Stimulated activated naive CD4-positive, alpha-beta T cell treated with Interleukin-2 at 50 U/mL for 16 hours (primary cell): Measurements from ENCODE around the gene TCEA3.

Experiments used
- DNase-seq: peaks from one replicate; lab custom pipeline; 2025; lab: John Stamatoyannopoulos, UW

Gene TCEA3

DNA sequence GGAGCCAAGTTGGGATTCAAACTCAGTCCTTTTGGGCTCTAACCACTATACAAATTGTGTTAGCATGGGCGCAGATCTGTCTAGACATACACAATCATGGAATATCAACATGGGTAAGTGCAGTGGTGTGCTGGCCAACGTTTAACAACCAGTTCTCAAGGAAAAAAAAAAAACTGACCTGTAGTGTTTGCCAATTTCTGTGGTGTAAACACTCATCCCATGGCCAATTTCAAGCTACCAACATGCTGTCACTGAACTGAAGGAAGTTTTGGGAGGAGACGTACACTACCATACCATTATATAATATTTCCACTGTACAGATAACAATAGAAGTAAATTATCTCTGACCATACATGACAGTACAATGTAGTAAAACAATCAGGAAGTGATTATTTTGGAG lies 3.2 kb downstream of the TCEA3 start:
- DNase-seq = no peak

DNA sequence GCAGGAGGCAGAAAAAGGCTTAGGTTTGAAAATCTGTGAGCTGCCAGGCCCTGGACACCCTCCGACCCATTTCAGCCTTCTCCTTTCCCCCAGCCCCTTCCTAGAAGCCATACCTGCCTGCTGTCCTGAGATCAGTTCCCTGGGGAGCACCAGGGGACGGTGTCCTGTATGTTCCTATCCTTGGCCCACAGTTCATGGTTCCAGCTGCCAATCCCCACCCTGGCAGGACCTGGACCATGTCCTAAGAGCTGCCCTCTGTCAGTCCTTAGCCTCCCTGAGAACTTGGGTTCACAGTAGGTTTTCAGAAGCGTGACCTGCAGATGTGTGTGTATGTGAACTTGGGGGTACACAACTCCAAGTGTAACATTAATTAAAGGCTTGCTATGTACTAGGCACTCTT lies 3.8 kb downstream of the TCEA3 start:
- no peak for DNase-seq

- DNase-seq = no peak
Measured at GRCh38 chr1:23419180-23419579, 5.4 kb downstream of the TCEA3 start.

- no peak for DNase-seq
Measured at GRCh38 chr1:23417570-23417969, 7.0 kb downstream of the TCEA3 start.

GRCh38 chr1:23416964-23417363 lies 7.6 kb downstream of the TCEA3 start:
- DNase-seq = no peak

DNA sequence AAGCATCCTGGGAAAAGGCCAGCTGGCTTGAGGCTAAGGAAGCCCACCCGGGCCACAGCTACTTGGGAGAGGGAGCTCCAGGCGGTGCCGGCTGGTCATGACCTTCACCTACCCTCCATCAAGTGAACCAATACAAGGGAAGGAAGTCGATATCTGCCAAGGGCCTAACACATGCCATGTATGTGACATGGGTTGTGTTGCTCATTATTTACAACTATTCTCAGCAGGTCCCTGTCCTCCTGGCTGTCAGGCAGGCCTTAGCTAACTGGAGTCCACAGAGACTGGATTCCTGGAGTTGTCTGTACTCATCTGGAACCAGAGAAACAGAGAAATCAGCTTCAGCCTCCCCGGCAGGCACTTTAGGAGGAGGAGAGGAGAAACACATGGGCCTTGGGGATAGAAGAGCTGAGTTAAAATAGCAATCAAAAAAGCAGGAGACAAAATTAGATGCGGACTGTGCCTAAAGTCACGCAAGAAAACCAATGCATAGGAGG lies 15.7 kb downstream of the TCEA3 start:
- DNase-seq = no peak

DNA sequence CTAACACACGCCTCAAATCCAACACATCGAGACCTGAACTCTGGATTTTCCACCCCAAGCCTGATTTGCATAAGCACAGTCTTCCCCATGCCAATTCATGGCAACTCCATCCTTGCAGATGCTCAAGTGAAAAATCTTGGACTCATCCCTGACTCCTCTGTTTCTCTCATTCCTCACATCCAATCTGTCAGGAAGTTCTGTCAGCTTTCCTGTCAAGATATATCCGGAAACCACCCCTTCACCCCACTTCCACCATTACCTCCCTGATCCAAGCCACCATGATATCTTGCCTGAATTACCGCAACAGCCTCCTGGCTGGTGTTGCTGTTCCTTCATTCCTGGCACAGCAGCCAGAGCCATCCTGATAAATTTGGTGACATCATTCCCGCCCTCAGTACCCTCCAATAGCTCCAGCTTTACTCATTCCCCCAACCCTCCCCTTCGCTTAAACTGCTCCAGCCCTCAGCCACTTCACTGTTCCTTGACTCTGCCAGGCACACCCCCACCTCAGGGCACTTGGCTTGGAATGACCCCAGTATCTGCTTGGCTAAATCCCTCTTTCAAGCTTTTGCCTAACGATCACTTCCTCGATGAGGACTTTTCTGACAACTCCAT lies 17.4 kb downstream of the TCEA3 start:
- no peak for DNase-seq

DNA sequence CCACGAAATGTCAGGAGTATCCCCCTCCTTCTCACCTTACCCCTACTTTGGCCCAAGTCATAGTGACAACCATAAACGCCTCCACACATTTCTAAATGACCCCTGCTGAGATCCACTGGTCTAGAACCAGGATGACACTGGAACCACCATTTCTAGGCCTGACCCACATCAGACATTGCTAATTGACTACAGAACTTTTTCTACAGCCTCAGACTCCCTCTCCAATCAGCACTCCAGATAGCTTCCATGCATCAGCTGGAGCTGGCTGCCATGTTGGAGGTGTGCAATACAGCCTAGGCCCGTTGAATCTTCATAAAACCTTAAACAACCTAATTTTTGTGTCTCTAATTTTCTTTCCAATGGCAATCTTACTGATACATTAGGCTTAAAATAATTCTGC lies 18.6 kb downstream of the TCEA3 start:
- DNase-seq = no peak

GRCh38 chr1:23403735-23404486 lies 20.6 kb downstream of the TCEA3 start:
- peak; percentile 80 for DNase-seq

DNA sequence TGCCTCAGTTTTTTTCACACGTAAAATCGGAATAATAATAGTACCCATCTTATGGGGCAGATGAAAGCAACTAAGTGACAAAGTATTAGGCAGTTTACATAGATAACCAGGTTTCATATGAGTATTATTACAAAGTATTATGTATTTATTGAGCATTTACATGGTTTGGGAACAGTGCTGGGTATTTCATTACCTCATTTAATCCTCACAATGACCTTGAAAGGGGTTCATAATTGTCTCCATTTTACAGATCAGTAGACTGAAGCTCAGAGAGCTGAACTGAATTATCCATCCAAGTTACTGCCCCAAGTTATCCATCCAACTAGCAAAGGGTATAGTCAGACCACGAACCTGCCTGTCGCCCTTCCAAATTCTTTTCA lies 21.2 kb downstream of the TCEA3 start:
- no peak for DNase-seq

GRCh38 chr1:23403038-23403336 lies 21.6 kb downstream of the TCEA3 start:
- DNase-seq = no peak

DNA sequence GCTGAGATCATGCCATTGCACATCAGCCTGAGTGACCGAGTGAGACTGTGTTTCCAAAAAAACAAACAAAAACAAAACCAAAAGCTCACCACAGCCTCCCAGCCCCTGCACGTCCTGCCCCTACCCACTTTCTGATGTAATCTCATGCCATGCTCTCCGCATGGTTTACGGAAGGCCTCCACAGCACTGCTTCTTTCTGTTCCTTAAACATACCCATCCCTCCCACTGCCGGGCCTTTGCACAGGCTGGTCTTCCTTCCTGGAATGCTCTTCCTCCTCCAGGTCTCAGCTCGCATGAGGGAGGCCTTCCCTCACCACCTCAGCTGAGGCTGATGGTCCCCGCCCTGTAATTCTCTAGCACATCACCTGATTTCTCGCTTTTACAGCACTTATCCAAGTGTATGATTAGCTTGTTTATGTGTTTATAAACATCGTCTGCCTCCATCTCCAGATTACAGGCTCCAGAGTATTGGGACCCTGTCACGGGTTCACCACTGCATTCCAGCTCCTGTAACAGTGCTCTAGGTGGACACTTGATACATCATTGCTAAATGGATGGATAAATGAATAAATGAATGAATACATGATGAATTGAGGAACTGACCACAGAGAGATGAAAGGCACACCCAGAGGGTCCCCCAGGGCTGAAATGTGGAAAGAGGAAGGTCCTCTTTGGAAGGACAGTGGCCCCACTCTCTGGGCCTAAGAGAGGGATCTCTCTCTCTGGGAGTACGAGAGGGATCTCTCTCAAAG lies 22.1 kb downstream of the TCEA3 start:
- no peak for DNase-seq

DNA sequence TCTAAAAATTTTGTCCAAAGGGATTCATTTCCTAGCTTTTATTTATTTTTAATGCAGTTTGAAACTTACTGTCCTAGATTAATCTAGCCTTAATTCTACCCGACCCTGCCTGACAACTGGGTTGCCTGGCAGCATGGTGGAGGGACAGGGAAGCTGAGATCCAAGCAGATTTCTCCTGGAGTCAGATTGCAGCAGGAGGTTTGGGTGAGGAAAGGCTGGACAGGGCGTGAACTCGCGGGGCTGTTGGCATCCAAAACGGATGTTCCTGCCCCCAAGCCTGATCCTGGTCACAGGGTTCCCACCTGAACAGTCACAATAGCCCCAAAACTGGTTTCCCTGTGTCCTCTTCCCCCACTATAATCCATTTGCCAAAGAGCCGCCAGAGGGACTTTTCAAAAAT lies 23.2 kb downstream of the TCEA3 start:
- DNase-seq = no peak

- DNase-seq = no peak
Measured at GRCh38 chr1:23400324-23401114, 24.0 kb downstream of the TCEA3 start.

DNA sequence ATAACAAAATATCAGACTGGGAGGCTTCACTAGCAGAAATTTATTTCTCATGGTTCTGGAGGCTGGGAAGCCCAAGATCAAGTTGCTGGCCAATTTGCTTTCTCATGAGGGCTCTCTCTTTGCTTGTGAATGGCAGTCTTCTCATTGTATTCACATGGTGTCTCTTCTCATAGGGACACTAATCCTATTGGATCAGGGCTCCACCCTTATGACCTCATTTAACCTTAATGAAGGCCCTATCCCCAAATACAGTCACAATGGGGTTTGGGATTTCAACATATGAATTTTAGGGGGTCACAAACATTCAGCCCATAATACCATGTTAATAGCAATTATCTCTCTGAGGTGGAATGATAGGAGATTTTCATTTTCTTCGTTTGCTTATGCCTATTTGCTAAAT lies 25.3 kb downstream of the TCEA3 start:
- DNase-seq = no peak

GRCh38 chr1:23397908-23398307 lies 26.6 kb downstream of the TCEA3 start:
- no peak for DNase-seq

DNA sequence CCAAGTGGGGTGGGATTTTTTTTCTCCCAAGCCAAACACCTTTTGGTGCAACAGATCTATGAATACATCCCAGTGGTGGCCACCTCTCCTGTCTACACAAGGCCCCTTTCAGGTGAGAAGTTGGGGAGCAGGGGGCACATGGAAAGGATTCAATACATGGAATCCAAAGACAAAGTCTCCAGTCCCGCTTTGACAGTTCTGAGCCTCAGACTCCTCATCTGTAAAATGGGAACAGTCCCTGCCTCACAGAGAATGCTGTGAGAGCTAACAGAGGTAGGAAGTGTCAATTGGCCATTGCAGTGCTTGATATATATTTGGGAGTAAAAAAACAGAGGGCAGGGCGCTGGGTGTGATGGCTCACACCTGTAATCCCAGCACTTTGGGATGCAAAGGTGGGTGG lies 28.2 kb downstream of the TCEA3 start:
- no peak for DNase-seq

GRCh38 chr1:23395849-23396248 lies 28.7 kb downstream of the TCEA3 start:
- no peak for DNase-seq

GRCh38 chr1:23395154-23395724 lies 29.3 kb downstream of the TCEA3 start:
- no peak for DNase-seq

DNA sequence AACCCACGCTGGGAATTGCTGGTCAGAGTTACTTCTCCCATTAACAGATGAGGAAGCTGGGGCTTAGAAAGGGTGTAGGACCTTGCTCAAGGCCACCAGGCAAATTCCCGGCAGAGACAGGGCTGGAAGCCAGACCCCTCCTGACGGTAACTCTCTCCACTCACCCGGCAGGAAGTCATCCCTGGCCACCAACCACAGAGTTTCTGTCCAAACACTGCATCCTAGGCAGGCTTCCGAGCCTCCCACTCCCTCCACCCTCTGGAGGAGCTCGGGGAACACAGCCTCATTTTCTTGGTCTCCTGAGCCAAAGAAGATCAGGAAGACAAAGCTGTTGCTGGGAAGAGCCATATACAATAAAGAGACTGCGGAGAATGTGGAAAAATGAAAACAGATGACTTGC lies 29.9 kb downstream of the TCEA3 start:
- DNase-seq = no peak

GRCh38 chr1:23394181-23394580 lies 30.4 kb downstream of the TCEA3 start:
- DNase-seq = no peak

DNA sequence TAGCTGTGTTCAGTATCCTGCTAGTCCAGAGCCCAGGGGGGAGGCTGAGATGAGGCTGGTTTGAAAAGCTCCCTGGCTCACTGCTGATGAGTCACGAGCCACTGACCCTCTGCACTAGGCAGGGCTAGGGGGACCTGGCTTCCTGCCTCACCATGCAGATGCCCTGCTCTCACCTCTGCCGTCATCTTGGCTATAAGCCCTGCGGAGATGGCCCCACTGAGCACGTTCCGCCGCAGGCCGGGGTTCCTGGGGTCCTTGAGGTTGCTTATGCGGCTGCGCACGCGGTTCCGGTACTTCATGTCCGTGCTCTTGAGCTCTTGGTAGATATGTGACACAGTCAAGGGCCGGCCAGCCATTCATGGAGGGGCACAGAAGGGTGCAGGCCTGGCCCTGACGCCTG lies 30.8 kb downstream of the TCEA3 start:
- no peak for DNase-seq
